Skeletal muscle cell (primary cell): ENCODE measurements around the gene TRAF7.
A peak's percentile ranks its signal among the peaks of the same experiment; 100 is the strongest.
"Not testable (repeated sequence)": the region's sequence is repeated elsewhere in the genome, so short reads cannot be mapped to it uniquely, and the experiment has no call there.

ENCODE experiments used
- DNase-seq: peaks from one replicate; pipeline ENCODE4 v3.0.0-alpha.2; 2010; ENCODE audit warnings: low read depth
- H3K4me3 ChIP-seq: 2 replicates; pipeline ENCODE4 v1.5.1; 2011; ENCODE audit warnings: low read depth, mild to moderate bottlenecking, control low read depth, low read length, moderate library complexity

The TRAF7 gene

GRCh38 chr16:2195322-2196161, 40.0 kb downstream of the TRAF7 start:
- DNase-seq: no peak
- H3K4me3 ChIP-seq: peak overlapping the region; percentile 41

- DNase-seq: no peak
- peak within 1 kb of the TSS; percentile 41 for H3K4me3 ChIP-seq
Measured at GRCh38 chr16:2196162-2196980, 40.8 kb downstream of the TRAF7 start, which contains the start of gene CASKIN1. Gene CASKIN1, minus strand, starts transcription at chr16:2196605. Its CDS starts 173 bp downstream, at chr16:2196432.

GRCh38 chr16:2196981-2197511, 41.5 kb downstream of the TRAF7 start:
- peak overlapping the region; percentile 15 for H3K4me3 ChIP-seq
- no peak for DNase-seq

GRCh38 chr16:2197765-2198164, 42.2 kb downstream of the TRAF7 start:
- no peak for DNase-seq
- H3K4me3 ChIP-seq: no peak overlapping the region

GRCh38 chr16:2198283-2198682, 42.7 kb downstream of the TRAF7 start:
- DNase-seq: no peak
- H3K4me3 ChIP-seq: no peak overlapping the region

GRCh38 chr16:2199095-2199494, 43.5 kb downstream of the TRAF7 start:
- no peak overlapping the region for H3K4me3 ChIP-seq
- DNase-seq: no peak

- H3K4me3 ChIP-seq: no peak overlapping the region
- DNase-seq: no peak
Measured at GRCh38 chr16:2199621-2200139, 44.1 kb downstream of the TRAF7 start.

- DNase-seq: no peak
- no peak overlapping the region for H3K4me3 ChIP-seq
Measured at GRCh38 chr16:2200313-2200712, 44.7 kb downstream of the TRAF7 start.

GRCh38 chr16:2203119-2203688, 47.6 kb downstream of the TRAF7 start:
- DNase-seq, H3K4me3 ChIP-seq: not testable (repeated sequence)

- peak overlapping the region; percentile 70 for H3K4me3 ChIP-seq
- no peak for DNase-seq
Measured at GRCh38 chr16:2204416-2205103, 49.0 kb downstream of the TRAF7 start.

- peak; percentile 51 for DNase-seq
- peak within 1 kb of the TSS; percentile 70 for H3K4me3 ChIP-seq
Measured at GRCh38 chr16:2205104-2205966, 49.8 kb downstream of the TRAF7 start, which contains the start of gene MLST8. Gene MLST8, plus strand, starts transcription at chr16:2205454. Its CDS starts 632 bp downstream, at chr16:2206086.

GRCh38 chr16:2205967-2206313, 50.4 kb downstream of the TRAF7 start:
- no peak for DNase-seq
- H3K4me3 ChIP-seq: peak overlapping the region; percentile 70

- DNase-seq: no peak
- H3K4me3 ChIP-seq: peak overlapping the region; percentile 70
Measured at GRCh38 chr16:2206420-2206779, 50.8 kb downstream of the TRAF7 start.

GRCh38 chr16:2206780-2207433, 51.3 kb downstream of the TRAF7 start:
- DNase-seq: no peak
- H3K4me3 ChIP-seq: no peak overlapping the region

- no peak for DNase-seq
- H3K4me3 ChIP-seq: no peak overlapping the region
Measured at GRCh38 chr16:2207872-2208271, 52.3 kb downstream of the TRAF7 start.

GRCh38 chr16:2208308-2208707, 52.7 kb downstream of the TRAF7 start:
- DNase-seq: no peak
- H3K4me3 ChIP-seq: no peak overlapping the region

GRCh38 chr16:2208772-2209171, 53.2 kb downstream of the TRAF7 start:
- no peak for DNase-seq
- H3K4me3 ChIP-seq: no peak overlapping the region
